NCI-H1436 treated with DMSO at 0.1 percent for 48 hours (cell line): ENCODE measurements around the gene FILIP1.

Experiments
- DNase-seq: peaks from one replicate; lab custom pipeline; 2025; lab: John Stamatoyannopoulos, UW

FILIP1 gene

DNA sequence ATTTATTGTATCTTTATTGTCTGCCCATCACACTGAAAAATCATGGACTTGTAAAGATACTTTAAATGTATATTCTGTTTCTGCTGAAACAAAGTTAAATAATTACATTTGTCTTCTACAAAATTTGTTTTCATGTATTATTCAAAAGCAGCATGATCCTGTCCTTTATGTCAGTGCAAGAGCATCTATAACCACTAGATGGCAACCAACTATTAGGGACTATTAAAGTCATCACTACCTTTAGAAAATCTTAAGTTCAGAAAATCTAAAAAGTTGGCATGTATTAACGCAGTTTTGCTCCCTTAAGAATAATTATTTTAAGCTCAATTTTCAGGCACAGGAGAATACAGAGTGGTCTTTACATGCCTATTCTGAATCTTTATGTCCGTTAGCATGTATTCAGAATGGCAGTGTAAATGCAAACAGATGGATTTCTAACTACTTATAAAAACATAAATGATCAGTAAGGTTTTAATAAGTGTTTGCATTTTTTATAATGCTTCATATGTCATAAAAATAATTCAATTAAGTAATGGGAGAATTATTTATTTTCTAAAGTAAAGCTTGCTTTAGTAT lies 226.8 kb downstream of the FILIP1 start:
- no peak for DNase-seq

DNA sequence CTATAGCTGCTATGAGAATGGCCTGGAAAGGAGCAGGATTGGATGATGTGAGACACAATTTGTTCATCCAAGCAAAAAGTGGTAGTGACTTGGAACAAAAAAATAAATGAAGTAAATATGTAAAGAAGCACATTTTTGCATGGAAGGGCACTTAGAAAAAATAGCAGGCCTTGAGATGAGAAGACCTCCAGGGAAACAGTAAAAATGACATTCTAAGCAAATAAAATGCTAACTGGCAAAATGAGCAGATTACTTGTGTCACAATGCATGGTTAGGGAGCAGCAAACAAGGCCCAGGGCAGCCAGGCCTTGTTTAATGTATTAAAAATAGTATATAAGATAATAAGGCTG lies 230.2 kb downstream of the FILIP1 start:
- DNase-seq: no peak

DNA sequence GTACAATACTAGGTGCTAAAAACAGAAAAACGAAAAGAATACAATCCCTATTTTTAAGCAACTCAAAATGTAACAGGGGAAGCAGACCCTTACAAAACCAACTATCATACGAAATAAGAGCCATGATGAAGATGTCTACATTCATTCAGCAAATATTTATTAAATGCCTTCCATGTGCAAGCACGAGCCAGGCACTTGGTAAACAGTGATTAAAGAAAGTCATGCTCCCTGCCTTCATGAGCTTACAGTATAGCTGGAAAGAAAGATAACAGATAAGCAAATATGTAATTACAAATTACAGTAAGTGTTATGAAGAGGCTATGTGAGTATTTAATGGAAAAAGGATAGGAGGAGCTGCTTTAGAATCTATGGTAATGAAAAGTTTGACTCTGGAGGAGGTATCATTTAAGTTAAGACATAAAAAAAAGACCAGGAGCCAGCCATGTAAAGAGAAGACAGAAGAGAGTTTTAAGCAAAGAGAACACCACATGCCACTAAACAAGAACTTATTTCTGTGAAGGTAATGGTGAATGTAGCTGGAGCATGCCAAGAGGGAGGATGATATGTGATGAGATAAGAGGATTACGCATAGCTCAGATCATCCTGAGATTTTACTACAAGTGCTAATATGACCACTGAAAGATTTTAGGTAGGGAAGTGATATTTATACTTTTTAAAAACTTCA lies 230.7 kb downstream of the FILIP1 start:
- DNase-seq: no peak

DNA sequence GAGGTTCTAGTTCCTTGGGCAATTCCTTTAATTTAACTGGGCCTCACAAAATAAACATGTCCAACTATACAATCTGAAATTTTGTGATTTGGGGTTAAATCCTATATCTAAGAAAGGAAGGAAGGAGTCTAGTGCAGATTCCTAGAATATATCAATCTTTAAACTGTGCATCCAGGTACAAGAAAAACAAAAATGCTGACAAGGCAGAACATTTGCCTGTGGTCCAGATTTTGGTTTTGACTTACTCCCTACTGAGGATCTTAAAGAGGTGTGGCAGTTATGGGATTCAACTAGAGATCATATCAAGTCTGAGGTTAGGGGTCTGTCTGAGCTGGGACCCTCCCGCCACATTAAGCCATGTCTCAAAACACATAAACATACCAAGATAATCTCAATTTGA lies 232.3 kb downstream of the FILIP1 start:
- DNase-seq: no peak

DNA sequence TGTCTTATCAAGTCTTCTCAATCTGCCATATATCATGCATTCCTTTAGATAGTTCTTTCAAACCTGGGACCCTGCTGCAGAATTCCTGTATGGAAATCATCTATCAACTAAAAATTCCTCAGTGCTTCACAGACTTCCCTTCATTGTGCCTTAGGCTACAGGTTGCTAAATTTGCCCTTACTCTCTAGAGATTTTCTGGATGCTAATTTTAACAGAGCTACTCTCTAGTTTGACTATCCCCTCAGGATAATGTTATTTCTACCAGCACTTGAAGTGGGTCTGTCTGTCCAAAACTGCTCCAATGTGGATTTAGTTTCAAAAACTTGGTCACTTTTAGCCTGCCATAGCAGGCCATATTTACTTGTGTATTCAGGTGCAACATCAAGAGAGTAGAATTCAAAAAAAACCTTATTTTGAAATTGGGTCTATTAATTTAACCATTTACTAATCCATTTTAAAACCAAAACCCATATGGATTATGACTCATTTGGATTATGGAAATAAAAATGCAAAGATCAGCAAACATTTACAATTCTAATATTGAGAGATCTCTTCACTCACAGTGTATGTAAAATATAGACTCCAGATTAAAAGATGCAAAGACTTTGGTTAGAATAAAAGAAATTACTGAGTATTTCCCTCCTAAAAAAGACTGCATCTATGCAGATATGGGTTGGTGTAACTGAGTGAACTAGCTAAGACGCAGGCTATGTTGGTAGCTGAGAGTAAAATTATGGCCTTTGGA lies 236.1 kb downstream of the FILIP1 start:
- DNase-seq: no peak

DNA sequence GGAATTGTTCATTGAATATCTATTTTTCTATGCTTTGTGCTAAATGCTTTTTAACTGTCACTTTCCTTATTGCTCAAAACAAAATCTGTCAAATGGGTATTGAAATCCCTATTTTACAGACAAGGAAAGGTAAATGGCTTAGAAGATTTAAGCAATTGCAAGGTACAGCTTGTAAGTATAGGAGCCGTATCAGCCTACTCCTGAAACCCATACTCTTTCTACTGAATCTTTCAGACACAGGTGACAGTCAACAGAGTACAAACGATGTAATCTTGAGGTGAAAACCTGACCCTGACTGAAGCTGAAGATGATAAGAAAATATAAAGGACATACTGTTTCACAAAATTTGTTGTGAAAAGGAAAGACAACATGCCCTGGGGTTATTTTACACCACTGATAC lies 243.0 kb downstream of the FILIP1 start:
- DNase-seq: no peak

DNA sequence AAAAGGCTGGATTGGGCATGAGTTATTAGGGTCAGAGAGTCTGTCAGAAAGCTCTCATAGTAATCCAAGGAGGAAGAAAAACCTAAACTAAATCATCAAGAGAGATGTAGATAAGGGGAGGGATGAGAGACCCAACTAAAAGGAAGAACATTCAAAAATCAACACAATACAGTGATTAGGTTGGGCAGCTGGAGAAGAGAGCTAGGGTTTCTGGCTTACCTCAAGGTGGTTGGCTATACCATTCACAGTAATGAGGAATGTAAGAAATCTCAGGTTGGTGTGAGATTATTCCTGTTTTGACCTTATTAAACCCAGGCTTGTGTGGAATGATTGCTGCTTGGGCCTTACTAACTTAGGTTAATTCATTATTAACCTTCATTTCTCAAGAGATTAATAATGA lies 243.8 kb downstream of the FILIP1 start:
- DNase-seq: no peak

DNA sequence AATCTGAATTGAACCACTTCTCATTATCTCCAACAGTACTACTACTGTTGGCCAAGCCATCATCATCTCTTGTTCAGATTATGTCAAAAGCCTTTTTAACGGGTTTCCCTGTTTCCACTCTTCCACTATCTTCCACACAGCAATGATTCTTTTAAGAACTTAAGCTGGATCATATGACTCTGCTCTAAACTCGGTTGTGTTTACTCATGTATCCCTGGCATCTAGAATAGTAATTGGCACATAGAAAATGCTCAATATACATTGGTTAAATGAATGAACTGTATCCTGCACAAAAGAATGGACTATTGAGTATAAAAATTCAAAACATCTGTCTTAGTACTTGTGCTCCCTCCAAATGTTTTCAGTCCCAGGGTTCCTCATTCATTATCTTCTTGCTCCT lies 247.2 kb downstream of the FILIP1 start:
- DNase-seq: no peak

DNA sequence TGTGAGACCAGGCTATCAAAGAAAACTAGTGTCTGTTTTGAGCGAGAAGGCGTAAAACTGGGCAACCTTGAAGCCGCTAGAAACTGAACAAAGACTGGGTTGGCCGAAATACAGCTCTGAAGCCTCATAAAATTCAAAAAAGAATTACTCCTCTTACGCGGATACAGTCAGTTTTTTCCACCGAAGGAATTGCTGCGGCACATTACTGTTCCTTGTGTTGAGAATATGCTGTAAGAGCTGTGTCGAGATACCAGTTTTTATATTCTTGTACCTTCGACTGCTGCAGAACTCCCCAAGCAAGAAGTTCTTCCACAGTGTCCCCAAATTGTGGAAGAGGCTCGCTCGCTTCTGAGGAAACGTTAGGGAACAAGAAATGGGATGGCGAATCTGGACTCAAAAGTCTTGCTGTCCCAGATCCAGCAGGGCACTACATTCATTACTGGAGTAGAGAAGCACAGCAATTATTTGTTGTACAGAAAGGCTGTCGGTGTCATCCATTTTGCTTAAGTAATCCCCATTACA lies 249.5 kb downstream of the FILIP1 start:
- DNase-seq: no peak

DNA sequence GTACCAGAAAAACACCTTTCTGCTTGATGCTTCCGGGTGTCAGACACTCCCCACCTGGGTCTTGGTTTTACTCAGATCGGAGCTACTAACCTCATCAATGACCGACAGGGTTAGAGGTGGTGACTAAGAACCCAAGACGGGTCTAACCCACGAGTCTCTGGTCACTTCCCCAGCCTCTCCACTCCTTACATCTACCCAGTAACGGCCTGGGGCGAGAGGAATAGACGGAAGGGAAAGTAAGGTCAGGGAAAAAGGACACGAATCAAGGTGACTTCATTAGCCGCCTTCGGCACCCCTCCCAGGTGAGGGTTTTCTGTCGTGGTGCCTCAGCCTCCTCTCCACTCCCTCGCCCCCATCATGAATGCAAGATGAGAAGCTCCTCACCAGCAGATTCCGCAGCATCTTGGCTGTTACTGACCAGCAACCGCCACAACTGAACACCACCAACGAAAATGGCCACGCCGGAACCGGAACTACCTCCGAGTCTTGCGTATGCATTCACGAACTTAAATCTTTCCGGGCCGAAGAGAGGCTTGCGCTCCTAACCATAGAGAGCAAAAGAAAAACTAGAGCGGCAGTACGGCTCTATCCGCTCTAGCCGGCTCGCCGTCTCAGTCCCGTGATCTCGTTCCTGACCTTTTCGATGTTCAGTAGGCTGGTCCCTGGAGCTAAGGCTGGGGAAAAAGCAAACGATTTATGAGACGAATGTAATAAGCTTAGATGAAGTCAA lies 250.1 kb downstream of the FILIP1 start, which contains the start of gene COX7A2:
TSS of gene COX7A2 (minus strand) at position 469 of the 730 bp plus-strand sequence. CDS start at position 402, 67 bp downstream.
- DNase-seq: peak; percentile 88
